IPS DF 6.9 (cell line): Measurements from ENCODE around the gene CCNL1.

Source experiments
- DNase-seq: peaks from one replicate; pipeline ENCODE4 v3.0.0-alpha.2; 2013; ENCODE audit warnings: low read depth, low spot score
- H3K27ac ChIP-seq: one replicate; pipeline ENCODE4 v1.5.1; 2013; ENCODE audit warnings: low read length, control low read depth
- H3K27me3 ChIP-seq: 2 replicates; pipeline ENCODE4 v1.6.1; 2013; ENCODE audit warnings: mild to moderate bottlenecking, low read length; ENCODE audit not compliant: control insufficient read depth, insufficient read depth
- H3K36me3 ChIP-seq: 2 replicates; pipeline ENCODE4 v1.6.1; 2013; ENCODE audit warnings: low read length; ENCODE audit not compliant: control insufficient read depth, insufficient read depth
- H3K4me1 ChIP-seq: 2 replicates; pipeline ENCODE4 v1.6.1; 2013; ENCODE audit warnings: low read length; ENCODE audit not compliant: control insufficient read depth, insufficient read depth
- H3K4me3 ChIP-seq: 2 replicates; pipeline ENCODE4 v1.5.1; 2013; ENCODE audit warnings: mild to moderate bottlenecking, low read length
- H3K9me3 ChIP-seq: 2 replicates; pipeline ENCODE4 v1.6.1; 2013; ENCODE audit warnings: low read length, inconsistent platforms; ENCODE audit not compliant: control insufficient read depth, insufficient read depth
- WGBS: extraction: QIAGEN DNeasy Blood & Tissue Kit; methylation state at CpG from one replicate; pipeline ENCODE4 v1.1.7; 2013; ENCODE audit warnings: mixed read lengths, missing lambda C conversion rate; ENCODE audit not compliant: insufficient read length, insufficient coverage; 5-methylcytosine and 5-hydroxymethylcytosine counted together

Gene CCNL1

GRCh38 chr3:157156837-157157635 lies 2.9 kb downstream of the CCNL1 start:
- H3K9me3 ChIP-seq: no peaks in the 10 kb centered on the region
- no peak overlapping the region for H3K27ac ChIP-seq
- no peaks in the 10 kb centered on the region for H3K27me3 ChIP-seq
- H3K36me3 ChIP-seq: peaks cover 13% of the 10 kb centered on the region; the same call in 1 of the 2 replicates
- no peaks in the 10 kb centered on the region for H3K4me1 ChIP-seq
- no CpG with 5 or more reads among the region's 7 CpGs for WGBS
- DNase-seq: no peak
- no peak overlapping the region for H3K4me3 ChIP-seq

GRCh38 chr3:157155591-157155990 lies 4.4 kb downstream of the CCNL1 start:
- no peaks in the 10 kb centered on the region for H3K9me3 ChIP-seq
- 100% methylated on average over 1 of the region's 3 CpGs for WGBS

GRCh38 chr3:157154563-157155330 lies 5.2 kb downstream of the CCNL1 start:
- no peak overlapping the region for H3K4me3 ChIP-seq
- WGBS: no CpG with 5 or more reads among the region's 6 CpGs
- DNase-seq: no peak

More at GRCh38 chr3:157155591-157155990, 4.4 kb downstream of the CCNL1 start:
- DNase-seq: no peak
- Histone ChIP-seq H3K36me3 (peaks cover 21% of the 10 kb centered on the region; the same call in 1 of the 2 replicates), H3K27ac (no peak overlapping the region), H3K27me3 (no peaks in the 10 kb centered on the region), H3K4me1 (no peaks in the 10 kb centered on the region), H3K4me3 (no peak overlapping the region)

GRCh38 chr3:157152930-157153329 lies 7.0 kb downstream of the CCNL1 start:
- Histone ChIP-seq H3K27me3 (no peaks in the 10 kb centered on the region), H3K4me3 (no peak overlapping the region), H3K27ac (no peak overlapping the region), H3K9me3 (no peaks in the 10 kb centered on the region), H3K4me1 (no peaks in the 10 kb centered on the region), H3K36me3 (peaks cover 30% of the 10 kb centered on the region; the same call in 1 of the 2 replicates)
- 100% methylated on average over 1 of the region's 1 CpG for WGBS
- DNase-seq: no peak

More at GRCh38 chr3:157154563-157155330, 5.2 kb downstream of the CCNL1 start:
- H3K9me3 ChIP-seq: no peaks in the 10 kb centered on the region
- H3K36me3 ChIP-seq: peaks cover 21% of the 10 kb centered on the region; the same call in 1 of the 2 replicates
- no peaks in the 10 kb centered on the region for H3K27me3 ChIP-seq
- H3K4me1 ChIP-seq: no peaks in the 10 kb centered on the region
- H3K27ac ChIP-seq: no peak overlapping the region

- Histone ChIP-seq H3K27ac (no peak overlapping the region), H3K9me3 (no peaks in the 10 kb centered on the region), H3K36me3 (peaks cover 27% of the 10 kb centered on the region; the same call in 1 of the 2 replicates), H3K4me3 (no peak overlapping the region), H3K27me3 (no peaks in the 10 kb centered on the region), H3K4me1 (no peaks in the 10 kb centered on the region)
- WGBS: no CpG with 5 or more reads among the region's 2 CpGs
- no peak for DNase-seq
Measured at GRCh38 chr3:157152438-157152837, 7.5 kb downstream of the CCNL1 start.

- WGBS: no CpG with 5 or more reads among the region's 2 CpGs
- Histone ChIP-seq H3K9me3 (no peaks in the 10 kb centered on the region), H3K27ac (no peak overlapping the region), H3K36me3 (peaks cover 24% of the 10 kb centered on the region; the same call in 1 of the 2 replicates), H3K4me1 (no peaks in the 10 kb centered on the region), H3K4me3 (no peak overlapping the region), H3K27me3 (no peaks in the 10 kb centered on the region)
- no peak for DNase-seq
Measured at GRCh38 chr3:157151627-157152026, 8.3 kb downstream of the CCNL1 start.

- no CpG with 5 or more reads among the region's 1 CpG for WGBS
- H3K4me3 ChIP-seq: no peak overlapping the region
- H3K27ac ChIP-seq: no peak overlapping the region
- H3K9me3 ChIP-seq: no peaks in the 10 kb centered on the region
- no peaks in the 10 kb centered on the region for H3K27me3 ChIP-seq
- no peaks in the 10 kb centered on the region for H3K4me1 ChIP-seq
- peaks cover 22% of the 10 kb centered on the region; the same call in 1 of the 2 replicates for H3K36me3 ChIP-seq
- no peak for DNase-seq
Measured at GRCh38 chr3:157151151-157151550, 8.8 kb downstream of the CCNL1 start.

GRCh38 chr3:157149136-157149696 lies 10.7 kb downstream of the CCNL1 start:
- Histone ChIP-seq H3K4me1 (no peaks in the 10 kb centered on the region), H3K27ac (no peak overlapping the region), H3K27me3 (no peaks in the 10 kb centered on the region), H3K4me3 (no peak overlapping the region), H3K36me3 (peaks cover 22% of the 10 kb centered on the region; the same call in 1 of the 2 replicates), H3K9me3 (no peaks in the 10 kb centered on the region)
- WGBS: no CpG with 5 or more reads among the region's 5 CpGs
- DNase-seq: no peak

GRCh38 chr3:157148196-157148889 lies 11.6 kb downstream of the CCNL1 start:
- Histone ChIP-seq H3K27ac (no peak overlapping the region), H3K4me1 (no peaks in the 10 kb centered on the region), H3K36me3 (peaks cover 21% of the 10 kb centered on the region; the same call in 1 of the 2 replicates), H3K9me3 (no peaks in the 10 kb centered on the region), H3K4me3 (no peak overlapping the region), H3K27me3 (no peaks in the 10 kb centered on the region)
- no peak for DNase-seq
- WGBS: no CpG with 5 or more reads among the region's 15 CpGs
